Fibroblast of lung (primary cell): ENCODE results near the gene FBXL17.

Source experiments
- CTCF ChIP-seq, 2 donors: IDR thresholded peaks in 1 of 2; conservative IDR thresholded peaks in 1 of 2; 1 replicate in 1 of 2; 2 replicates in 1 of 2; pipeline ENCODE4 v1.5.1; 2011 to 2012; ENCODE audit warnings: low read length in 2 of 2, control low read depth in 1 of 2, inconsistent platforms in 1 of 2, low read depth in 1 of 2, mild to moderate bottlenecking in 1 of 2
- EZH2 ChIP-seq: IDR thresholded peaks from 2 replicates; pipeline ENCODE4 v1.5.1; 2012; ENCODE audit warnings: low read length, control low read depth, mild to moderate bottlenecking; ENCODE audit errors: missing control alignments

- no peak for TF ChIP-seq CTCF (conservative IDR thresholded peaks at IDR 0.05 in 1 of 2, IDR thresholded peaks at IDR 0.05 in 1 of 2; ENCODE audit: low read depth in 1 of 2, low read length in 2 of 2)
- TF ChIP-seq EZH2, result no peak
Observed at GRCh38 chr5:108136493-108136892, 245.4 kb downstream of the FBXL17 start.
